Fibroblast of lung (primary cell): ENCODE results near the gene KCNH2. TPM values are rescaled to one million over a fixed set of nuclear protein-coding genes. Genes with fewer than 3 reads are reported as not detected.

Experiments
- DNase-seq, 2 donors: peaks; one replicate each; pipeline versions ENCODE4 v3.0.0 to v3.0.0-alpha.2; 2010; ENCODE audit warnings: low read depth in 2 of 2
- H2AFZ ChIP-seq: 2 replicates; pipeline ENCODE4 v1.5.1; 2012; ENCODE audit warnings: low read length, control low read depth, inconsistent platforms
- H3K27ac ChIP-seq: 2 replicates; pipeline ENCODE4 v1.5.1; 2011; ENCODE audit warnings: low read length, control low read depth; ENCODE audit not compliant: insufficient read depth
- H3K27me3 ChIP-seq: 2 replicates; pipeline ENCODE4 v1.5.1; 2011; ENCODE audit warnings: mild to moderate bottlenecking, low read length; ENCODE audit not compliant: control insufficient read depth, insufficient read depth
- H3K36me3 ChIP-seq: 2 replicates; pipeline ENCODE4 v1.5.1; 2011; ENCODE audit warnings: low read length; ENCODE audit not compliant: control insufficient read depth, insufficient read depth
- H3K4me1 ChIP-seq: 2 replicates; pipeline ENCODE4 v1.5.1; 2011; ENCODE audit warnings: low read length; ENCODE audit not compliant: control insufficient read depth, insufficient read depth; ENCODE audit errors: extremely low read depth
- H3K4me2 ChIP-seq: 2 replicates; pipeline ENCODE4 v1.5.1; 2011; ENCODE audit warnings: low read length, control low read depth; ENCODE audit not compliant: insufficient read depth; ENCODE audit errors: extremely low read depth
- H3K4me3 ChIP-seq, 4 experiments: fragments of 200-600 bp in 1 of 4; sonication (generic) in 1 of 4; replicated peaks in 1 of 4; 2 replicates each; pipeline ENCODE4 v1.5.1; 2011 to 2016; ENCODE audit warnings: low read length in 4 of 4, low read depth in 3 of 4, mild to moderate bottlenecking in 3 of 4, control low read depth in 2 of 4, inconsistent platforms in 1 of 4, mixed read lengths in 1 of 4; ENCODE audit not compliant: insufficient read depth in 1 of 4; ENCODE audit errors: control extremely low read depth in 1 of 4
- H3K79me2 ChIP-seq: 2 replicates; pipeline ENCODE4 v1.5.1; 2012; ENCODE audit warnings: mild to moderate bottlenecking, low read length, inconsistent platforms; ENCODE audit not compliant: control insufficient read depth, insufficient read depth
- H3K9ac ChIP-seq: 2 replicates; pipeline ENCODE4 v1.5.1; 2011; ENCODE audit warnings: mild to moderate bottlenecking, low read length, control low read depth; ENCODE audit not compliant: insufficient read depth
- H3K9me3 ChIP-seq: 2 replicates; pipeline ENCODE4 v1.5.1; 2012; ENCODE audit warnings: low read depth, low read length; ENCODE audit not compliant: control insufficient read depth, insufficient read depth
- H4K20me1 ChIP-seq: 2 replicates; pipeline ENCODE4 v1.5.1; 2011; ENCODE audit warnings: low read length; ENCODE audit not compliant: control insufficient read depth, insufficient read depth; ENCODE audit errors: extremely low read depth
- EZH2 ChIP-seq: IDR thresholded peaks from 2 replicates; pipeline ENCODE4 v1.5.1; 2012; ENCODE audit warnings: low read length, control low read depth, mild to moderate bottlenecking; ENCODE audit errors: missing control alignments
- polyA plus RNA-seq, 2 donors: library from polyadenylated mRNA; depleted of rRNA in 1 of 2; stranded (reverse) in 1 of 2; unstranded in 1 of 2; fragments of >200 nt; gene quantifications; 2 replicates each; pipeline ENCODE4 v1.2.1, GENCODE V29; 2011 to 2012; ENCODE audit warnings: missing spikeins in 1 of 2
- total RNA-seq: library from RNA; depleted of rRNA; stranded (reverse); fragments of >200 nt; gene quantifications from 2 replicates; pipeline ENCODE4 v1.2.1, GENCODE V29; 2014
- TF ChIP-seq, protein P1 (sequence below), 2 donors: IDR thresholded peaks in 1 of 2; conservative IDR thresholded peaks in 1 of 2; 1 replicate in 1 of 2; 2 replicates in 1 of 2; pipeline ENCODE4 v1.5.1; 2011 to 2012; ENCODE audit warnings: low read length in 2 of 2, control low read depth in 1 of 2, inconsistent platforms in 1 of 2, low read depth in 1 of 2, mild to moderate bottlenecking in 1 of 2

KCNH2 gene
- total and polyA plus RNA-seq, 2 donors (not counting 1 experiment from before 2014, with no cell fraction given), result 0.15 to 6.1 TPM

GRCh38 chr7:150955519-150956394 lies 22.4 kb downstream of the KCNH2 start:
- H3K27ac ChIP-seq, result no peak overlapping the region
- H3K27me3 ChIP-seq, result peaks cover 3% of the 10 kb centered on the region
- no peaks in the 10 kb centered on the region for H4K20me1 ChIP-seq
- H2AFZ ChIP-seq, result no peak overlapping the region
- DNase-seq, result peak; percentile 40 to 56
- no peak overlapping the region for H3K4me3 ChIP-seq
- TF ChIP-seq EZH2, result no peak
- TF ChIP-seq, protein P1, sequence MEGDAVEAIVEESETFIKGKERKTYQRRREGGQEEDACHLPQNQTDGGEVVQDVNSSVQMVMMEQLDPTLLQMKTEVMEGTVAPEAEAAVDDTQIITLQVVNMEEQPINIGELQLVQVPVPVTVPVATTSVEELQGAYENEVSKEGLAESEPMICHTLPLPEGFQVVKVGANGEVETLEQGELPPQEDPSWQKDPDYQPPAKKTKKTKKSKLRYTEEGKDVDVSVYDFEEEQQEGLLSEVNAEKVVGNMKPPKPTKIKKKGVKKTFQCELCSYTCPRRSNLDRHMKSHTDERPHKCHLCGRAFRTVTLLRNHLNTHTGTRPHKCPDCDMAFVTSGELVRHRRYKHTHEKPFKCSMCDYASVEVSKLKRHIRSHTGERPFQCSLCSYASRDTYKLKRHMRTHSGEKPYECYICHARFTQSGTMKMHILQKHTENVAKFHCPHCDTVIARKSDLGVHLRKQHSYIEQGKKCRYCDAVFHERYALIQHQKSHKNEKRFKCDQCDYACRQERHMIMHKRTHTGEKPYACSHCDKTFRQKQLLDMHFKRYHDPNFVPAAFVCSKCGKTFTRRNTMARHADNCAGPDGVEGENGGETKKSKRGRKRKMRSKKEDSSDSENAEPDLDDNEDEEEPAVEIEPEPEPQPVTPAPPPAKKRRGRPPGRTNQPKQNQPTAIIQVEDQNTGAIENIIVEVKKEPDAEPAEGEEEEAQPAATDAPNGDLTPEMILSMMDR (conservative IDR thresholded peaks at IDR 0.05 in 1 of 2, IDR thresholded peaks at IDR 0.05 in 1 of 2; ENCODE audit: low read depth in 1 of 2, low read length in 2 of 2), result no peak
- no peaks in the 10 kb centered on the region for H3K4me1 ChIP-seq
- no peaks in the 10 kb centered on the region for H3K9me3 ChIP-seq
- no peak overlapping the region for H3K4me2 ChIP-seq
- H3K79me2 ChIP-seq, result no peaks in the 10 kb centered on the region
- no peak overlapping the region for H3K9ac ChIP-seq
- H3K36me3 ChIP-seq, result no peaks in the 10 kb centered on the region

GRCh38 chr7:150954986-150955518 lies 23.1 kb downstream of the KCNH2 start:
- Histone ChIP-seq H3K27ac (no peak overlapping the region), H3K4me2 (no peak overlapping the region)
- TF ChIP-seq, protein P1 (conservative IDR thresholded peaks at IDR 0.05 in 1 of 2, IDR thresholded peaks at IDR 0.05 in 1 of 2; ENCODE audit: low read depth in 1 of 2, low read length in 2 of 2), result no peak
- TF ChIP-seq EZH2, result no peak

GRCh38 chr7:150954201-150954985 lies 23.7 kb downstream of the KCNH2 start:
- no peak overlapping the region for H3K27ac ChIP-seq
- no peak for DNase-seq
- no peak overlapping the region for H3K4me3 ChIP-seq
- no peaks in the 10 kb centered on the region for H4K20me1 ChIP-seq
- H3K36me3 ChIP-seq, result no peaks in the 10 kb centered on the region
- H3K79me2 ChIP-seq, result no peaks in the 10 kb centered on the region
- peaks cover 3% of the 10 kb centered on the region for H3K27me3 ChIP-seq
- no peaks in the 10 kb centered on the region for H3K9me3 ChIP-seq
- no peak overlapping the region for H2AFZ ChIP-seq
- no peak for TF ChIP-seq EZH2
- TF ChIP-seq, protein P1 (conservative IDR thresholded peaks at IDR 0.05 in 1 of 2, IDR thresholded peaks at IDR 0.05 in 1 of 2; ENCODE audit: low read depth in 1 of 2, low read length in 2 of 2), result no peak
- H3K4me2 ChIP-seq, result no peak overlapping the region
- no peaks in the 10 kb centered on the region for H3K4me1 ChIP-seq
- H3K9ac ChIP-seq, result no peak overlapping the region

More at GRCh38 chr7:150954986-150955518, 23.1 kb downstream of the KCNH2 start:
- H3K79me2 ChIP-seq, result no peaks in the 10 kb centered on the region
- DNase-seq, result no peak
- no peak overlapping the region for H3K4me3 ChIP-seq
- no peaks in the 10 kb centered on the region for H3K36me3 ChIP-seq
- H2AFZ ChIP-seq, result no peak overlapping the region
- H3K9me3 ChIP-seq, result no peaks in the 10 kb centered on the region
- H3K4me1 ChIP-seq, result no peaks in the 10 kb centered on the region
- peaks cover 3% of the 10 kb centered on the region for H3K27me3 ChIP-seq
- no peaks in the 10 kb centered on the region for H4K20me1 ChIP-seq
- H3K9ac ChIP-seq, result no peak overlapping the region
